BE2C (cell line): ENCODE data around the gene R3HDM2.

ENCODE experiments used
- DNase-seq: peaks from one replicate; pipeline ENCODE4 v3.0.0-alpha.2; 2020
- H3K27me3 ChIP-seq: fragments of 250-450 bp; sonication (Bioruptor Pico); 2 replicates; pipeline ENCODE4 v1.5.1; 2020; ENCODE audit warnings: mild to moderate bottlenecking
- H3K36me3 ChIP-seq: fragments of 250-450 bp; sonication (Bioruptor Pico); 2 replicates; pipeline ENCODE4 v1.5.1; 2020; ENCODE audit warnings: mild to moderate bottlenecking
- H3K4me1 ChIP-seq: fragments of 250-450 bp; sonication (Bioruptor Pico); 2 replicates; pipeline ENCODE4 v1.5.1; 2020
- H3K4me3 ChIP-seq: 2 replicates; pipeline ENCODE4 v1.5.1; 2011; ENCODE audit warnings: low read depth, low read length
- H3K9me3 ChIP-seq: fragments of 250-450 bp; sonication (Bioruptor Pico); 2 replicates; pipeline ENCODE4 v1.5.1; 2020
- TF ChIP-seq, protein P1 (sequence below): IDR thresholded peaks from 2 replicates; pipeline ENCODE4 v1.5.1; 2012; ENCODE audit warnings: mild to moderate bottlenecking, low read depth, low read length

Gene R3HDM2

GRCh38 chr12:57205186-57205585, 225.7 kb downstream of the R3HDM2 start:
- no peak for DNase-seq
- Histone ChIP-seq H3K36me3 (no peaks in the 10 kb centered on the region), H3K9me3 (no peaks in the 10 kb centered on the region), H3K4me3 (no peak overlapping the region), H3K4me1 (no peaks in the 10 kb centered on the region), H3K27me3 (no peaks in the 10 kb centered on the region)
- TF ChIP-seq, protein P1, sequence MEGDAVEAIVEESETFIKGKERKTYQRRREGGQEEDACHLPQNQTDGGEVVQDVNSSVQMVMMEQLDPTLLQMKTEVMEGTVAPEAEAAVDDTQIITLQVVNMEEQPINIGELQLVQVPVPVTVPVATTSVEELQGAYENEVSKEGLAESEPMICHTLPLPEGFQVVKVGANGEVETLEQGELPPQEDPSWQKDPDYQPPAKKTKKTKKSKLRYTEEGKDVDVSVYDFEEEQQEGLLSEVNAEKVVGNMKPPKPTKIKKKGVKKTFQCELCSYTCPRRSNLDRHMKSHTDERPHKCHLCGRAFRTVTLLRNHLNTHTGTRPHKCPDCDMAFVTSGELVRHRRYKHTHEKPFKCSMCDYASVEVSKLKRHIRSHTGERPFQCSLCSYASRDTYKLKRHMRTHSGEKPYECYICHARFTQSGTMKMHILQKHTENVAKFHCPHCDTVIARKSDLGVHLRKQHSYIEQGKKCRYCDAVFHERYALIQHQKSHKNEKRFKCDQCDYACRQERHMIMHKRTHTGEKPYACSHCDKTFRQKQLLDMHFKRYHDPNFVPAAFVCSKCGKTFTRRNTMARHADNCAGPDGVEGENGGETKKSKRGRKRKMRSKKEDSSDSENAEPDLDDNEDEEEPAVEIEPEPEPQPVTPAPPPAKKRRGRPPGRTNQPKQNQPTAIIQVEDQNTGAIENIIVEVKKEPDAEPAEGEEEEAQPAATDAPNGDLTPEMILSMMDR, result no peak

- H3K4me1 ChIP-seq, result no peaks in the 10 kb centered on the region
- no peak for DNase-seq
- no peaks in the 10 kb centered on the region for H3K36me3 ChIP-seq
Measured at GRCh38 chr12:57204454-57204853, 226.4 kb downstream of the R3HDM2 start.

GRCh38 chr12:57203791-57204190, 227.1 kb downstream of the R3HDM2 start:
- no peaks in the 10 kb centered on the region for H3K9me3 ChIP-seq
- no peaks in the 10 kb centered on the region for H3K27me3 ChIP-seq
- TF ChIP-seq, protein P1, result no peak
- no peaks in the 10 kb centered on the region for H3K4me1 ChIP-seq
- H3K36me3 ChIP-seq, result no peaks in the 10 kb centered on the region
- no peak overlapping the region for H3K4me3 ChIP-seq
- DNase-seq, result no peak

More at GRCh38 chr12:57204454-57204853, 226.4 kb downstream of the R3HDM2 start:
- Histone ChIP-seq H3K27me3 (no peaks in the 10 kb centered on the region), H3K4me3 (no peak overlapping the region), H3K9me3 (no peaks in the 10 kb centered on the region)
- TF ChIP-seq, protein P1, result no peak
